GM19328 (cell line): ENCODE measurements around the gene TDRD1.
"Not testable (repeated sequence)": the region's sequence is repeated elsewhere in the genome, so short reads cannot be mapped to it uniquely, and the experiment has no call there.

ENCODE experiments used
- ATAC-seq: cut with Tn5 transposase; IDR thresholded peaks from one replicate; pipeline ENCODE4 v1.9.1; 2021; ENCODE audit warnings: mild to moderate bottlenecking, moderate library complexity; ENCODE audit not compliant: unreplicated experiment

TDRD1 gene, protein sequence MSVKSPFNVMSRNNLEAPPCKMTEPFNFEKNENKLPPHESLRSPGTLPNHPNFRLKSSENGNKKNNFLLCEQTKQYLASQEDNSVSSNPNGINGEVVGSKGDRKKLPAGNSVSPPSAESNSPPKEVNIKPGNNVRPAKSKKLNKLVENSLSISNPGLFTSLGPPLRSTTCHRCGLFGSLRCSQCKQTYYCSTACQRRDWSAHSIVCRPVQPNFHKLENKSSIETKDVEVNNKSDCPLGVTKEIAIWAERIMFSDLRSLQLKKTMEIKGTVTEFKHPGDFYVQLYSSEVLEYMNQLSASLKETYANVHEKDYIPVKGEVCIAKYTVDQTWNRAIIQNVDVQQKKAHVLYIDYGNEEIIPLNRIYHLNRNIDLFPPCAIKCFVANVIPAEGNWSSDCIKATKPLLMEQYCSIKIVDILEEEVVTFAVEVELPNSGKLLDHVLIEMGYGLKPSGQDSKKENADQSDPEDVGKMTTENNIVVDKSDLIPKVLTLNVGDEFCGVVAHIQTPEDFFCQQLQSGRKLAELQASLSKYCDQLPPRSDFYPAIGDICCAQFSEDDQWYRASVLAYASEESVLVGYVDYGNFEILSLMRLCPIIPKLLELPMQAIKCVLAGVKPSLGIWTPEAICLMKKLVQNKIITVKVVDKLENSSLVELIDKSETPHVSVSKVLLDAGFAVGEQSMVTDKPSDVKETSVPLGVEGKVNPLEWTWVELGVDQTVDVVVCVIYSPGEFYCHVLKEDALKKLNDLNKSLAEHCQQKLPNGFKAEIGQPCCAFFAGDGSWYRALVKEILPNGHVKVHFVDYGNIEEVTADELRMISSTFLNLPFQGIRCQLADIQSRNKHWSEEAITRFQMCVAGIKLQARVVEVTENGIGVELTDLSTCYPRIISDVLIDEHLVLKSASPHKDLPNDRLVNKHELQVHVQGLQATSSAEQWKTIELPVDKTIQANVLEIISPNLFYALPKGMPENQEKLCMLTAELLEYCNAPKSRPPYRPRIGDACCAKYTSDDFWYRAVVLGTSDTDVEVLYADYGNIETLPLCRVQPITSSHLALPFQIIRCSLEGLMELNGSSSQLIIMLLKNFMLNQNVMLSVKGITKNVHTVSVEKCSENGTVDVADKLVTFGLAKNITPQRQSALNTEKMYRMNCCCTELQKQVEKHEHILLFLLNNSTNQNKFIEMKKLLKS

GRCh38 chr10:114179148-114179547 is at the start of gene TDRD1:
TDRD1 (plus strand) TSS chr10:114179353; CDS start chr10:114187832, 8,479 bp downstream.
- ATAC-seq = no peak

DNA sequence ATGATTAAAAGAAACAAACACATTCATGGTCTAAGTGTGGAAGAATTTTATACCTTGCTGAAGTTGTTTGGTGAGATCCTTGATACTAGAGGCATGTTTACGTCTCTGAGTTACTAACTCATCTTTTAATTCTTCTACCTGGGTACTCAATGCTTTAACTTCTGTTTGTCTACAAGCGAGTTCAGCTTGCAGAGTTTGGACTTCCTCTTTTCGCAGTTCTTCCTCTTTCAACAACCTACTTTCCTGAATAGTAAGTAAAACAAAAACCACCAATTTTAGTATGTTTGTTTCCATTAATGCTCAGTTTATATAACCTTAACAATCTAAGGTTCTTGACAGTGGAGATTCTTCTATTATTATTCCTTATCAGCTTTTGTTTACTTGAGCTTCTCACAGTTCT is 48.1 kb upstream of the TDRD1 start:
- ATAC-seq = peak; percentile 82

- no peak for ATAC-seq
Observed at GRCh38 chr10:114135476-114135875, 43.7 kb upstream of the TDRD1 start.

- ATAC-seq = no peak
Observed at GRCh38 chr10:114138581-114138980, 40.6 kb upstream of the TDRD1 start.

- ATAC-seq = no peak
Observed at GRCh38 chr10:114140036-114140435, 39.1 kb upstream of the TDRD1 start.

GRCh38 chr10:114140827-114141226 is 38.3 kb upstream of the TDRD1 start:
- not testable (repeated sequence) for ATAC-seq

- ATAC-seq = no peak
Observed at GRCh38 chr10:114142018-114142417, 37.1 kb upstream of the TDRD1 start.

DNA sequence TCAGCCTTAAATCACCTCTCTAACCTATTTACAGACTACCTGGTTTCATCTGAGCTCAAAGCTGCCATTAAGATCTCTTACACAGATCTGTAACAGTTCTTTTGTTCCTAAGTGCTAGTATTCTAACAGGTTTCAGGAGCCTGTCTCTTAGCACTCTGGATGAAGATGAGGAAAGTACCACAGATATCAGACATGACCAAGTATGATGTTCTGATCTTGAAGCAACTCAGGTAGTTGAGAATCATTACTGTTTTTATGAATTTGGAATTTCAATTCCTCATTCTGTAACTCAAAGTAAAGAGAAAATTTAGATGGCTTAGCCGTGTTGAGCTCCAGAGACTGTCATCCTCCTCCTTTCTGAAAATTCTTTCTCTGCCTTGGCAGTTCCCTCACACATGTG is 36.0 kb upstream of the TDRD1 start:
- ATAC-seq = no peak

GRCh38 chr10:114149476-114149875 is 29.7 kb upstream of the TDRD1 start:
- ATAC-seq = not testable (repeated sequence)

DNA sequence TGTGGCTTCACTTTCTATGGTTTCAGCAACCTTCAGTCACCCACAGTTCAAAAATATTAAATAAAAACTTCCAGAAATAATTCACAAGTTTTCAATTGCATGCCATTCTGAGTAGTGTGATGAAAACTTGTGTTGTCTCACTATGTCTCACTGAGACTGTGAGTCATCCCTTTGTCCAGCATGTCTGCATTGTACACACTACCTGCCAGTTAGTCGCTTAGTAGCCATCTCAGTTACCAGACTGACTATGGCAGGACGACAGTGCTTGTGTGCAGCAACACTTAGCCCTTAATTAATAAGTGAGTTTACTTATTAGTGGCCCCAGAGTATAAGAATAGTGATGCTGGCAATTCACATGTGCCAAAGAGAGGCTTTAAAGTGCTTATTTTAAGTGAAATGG is 27.7 kb upstream of the TDRD1 start:
- ATAC-seq = no peak

DNA sequence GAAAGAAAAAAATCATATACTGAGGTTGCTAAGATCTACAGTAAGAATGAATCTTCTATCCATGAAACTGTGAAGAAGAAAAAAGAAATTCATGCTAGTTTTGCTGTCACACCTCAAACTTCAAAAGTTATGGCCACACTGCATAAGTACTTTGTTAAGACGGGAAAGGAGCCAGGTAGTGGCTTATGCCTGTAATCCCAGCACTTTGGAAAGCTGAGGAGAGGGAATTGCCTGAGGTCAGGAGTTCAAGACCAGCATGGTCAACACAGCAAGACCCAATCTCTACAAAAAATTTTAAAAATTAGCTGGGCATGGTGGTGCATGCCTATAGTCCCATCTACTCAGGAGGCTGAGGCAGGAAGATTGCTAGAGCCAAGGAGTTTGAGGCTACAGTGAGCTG is 27.3 kb upstream of the TDRD1 start:
- no peak for ATAC-seq

GRCh38 chr10:114157912-114158311 is 21.2 kb upstream of the TDRD1 start:
- ATAC-seq = no peak

DNA sequence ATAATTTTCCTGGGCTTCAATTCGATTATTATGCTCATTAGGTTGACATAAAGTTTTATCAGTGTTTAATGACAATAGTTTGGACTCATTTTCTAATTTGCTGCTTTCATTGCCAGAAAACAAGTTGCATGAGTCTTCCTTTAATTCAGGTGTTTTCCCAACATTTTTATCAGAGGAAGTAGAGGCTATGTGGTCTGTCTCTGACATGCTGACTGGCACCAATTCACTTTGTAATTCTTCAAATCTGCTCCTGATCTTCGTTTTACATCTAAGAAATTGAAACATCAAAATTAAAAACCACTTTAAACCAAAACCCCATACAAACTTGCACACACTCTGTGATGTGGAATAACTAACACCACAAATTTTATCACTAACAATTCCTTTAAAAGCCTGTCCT is 16.1 kb upstream of the TDRD1 start:
- no peak for ATAC-seq

DNA sequence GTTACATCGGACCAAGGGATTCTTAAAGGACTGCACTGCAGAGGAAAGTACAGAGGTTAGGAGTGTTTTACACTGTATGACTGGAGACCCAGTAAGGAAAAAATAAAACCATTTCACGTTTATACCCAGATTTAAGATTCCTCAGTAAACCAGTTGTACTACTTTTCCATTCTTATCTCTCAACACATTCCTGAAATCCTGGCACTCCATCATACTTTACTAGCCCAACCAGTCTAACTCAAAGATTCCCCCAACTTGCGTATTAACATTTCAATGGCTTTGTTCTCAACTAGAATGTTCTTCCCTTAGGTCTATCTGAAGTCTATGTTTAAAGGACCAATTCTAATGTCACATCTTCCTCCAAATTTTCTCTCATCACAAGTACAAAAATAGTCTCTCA is 13.1 kb upstream of the TDRD1 start:
- no peak for ATAC-seq

DNA sequence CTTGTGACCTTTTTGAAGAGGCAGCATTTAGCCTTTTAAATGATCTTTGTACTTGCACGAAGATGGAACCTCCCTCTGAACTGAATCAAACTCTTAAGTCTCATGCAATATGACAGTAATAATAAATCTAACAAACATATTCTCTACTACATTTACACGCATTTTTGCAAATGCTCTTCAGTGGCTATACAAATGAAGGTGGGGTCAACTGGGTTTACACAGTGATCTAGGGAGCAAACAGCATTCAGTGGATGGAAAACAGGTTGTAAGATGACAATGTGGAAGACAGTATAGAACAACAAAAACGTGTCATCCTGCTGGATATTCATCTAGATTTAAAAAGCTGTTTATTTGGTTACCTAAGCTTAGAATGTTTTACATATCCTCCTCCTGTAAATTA is 12.7 kb upstream of the TDRD1 start:
- ATAC-seq = no peak

DNA sequence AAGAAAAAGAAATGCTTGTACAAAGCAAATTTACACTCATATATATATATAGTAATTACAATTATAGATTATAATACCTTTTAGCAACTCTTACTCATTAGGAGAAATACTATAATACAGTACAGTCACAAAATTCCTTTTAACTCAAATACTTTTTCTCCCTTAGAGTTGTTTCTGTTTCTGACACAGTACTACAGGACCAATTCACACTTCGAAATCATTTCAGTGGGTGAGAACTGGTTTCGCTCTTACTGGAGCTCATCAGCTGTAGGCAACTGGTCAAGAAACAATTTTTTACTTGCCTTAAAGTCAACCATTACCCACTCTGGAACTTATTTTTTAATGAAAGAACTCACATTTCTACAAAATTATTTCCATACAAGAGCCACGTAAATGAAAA is 11.2 kb upstream of the TDRD1 start:
- ATAC-seq = no peak

DNA sequence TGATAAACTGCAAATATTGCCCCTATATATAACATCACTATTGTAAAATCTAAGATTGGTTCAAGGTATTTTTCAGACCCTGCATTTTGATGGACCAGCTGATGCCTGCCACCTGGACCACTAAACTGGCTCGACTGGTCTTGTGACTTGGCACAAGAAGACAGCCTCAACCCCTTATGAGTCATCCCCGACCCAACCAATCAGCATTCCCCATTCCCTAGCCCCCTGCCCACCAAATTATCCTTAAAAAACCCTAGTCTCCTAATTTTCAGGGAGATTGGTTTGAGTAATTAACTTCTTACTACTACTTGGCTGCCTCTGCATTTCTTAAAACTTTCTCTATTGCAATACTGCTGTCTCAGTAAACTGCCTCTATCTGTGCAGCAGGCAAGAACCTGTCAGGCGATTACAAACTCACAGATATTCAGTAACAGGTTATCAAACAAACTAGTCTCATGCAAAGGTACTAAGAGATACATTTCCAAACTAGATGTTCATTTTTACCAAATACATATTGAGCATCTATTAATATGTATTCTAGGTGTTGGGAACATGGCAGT is 10.6 kb upstream of the TDRD1 start:
- ATAC-seq = no peak

- ATAC-seq = no peak
Observed at GRCh38 chr10:114172216-114172615, 6.9 kb upstream of the TDRD1 start.

DNA sequence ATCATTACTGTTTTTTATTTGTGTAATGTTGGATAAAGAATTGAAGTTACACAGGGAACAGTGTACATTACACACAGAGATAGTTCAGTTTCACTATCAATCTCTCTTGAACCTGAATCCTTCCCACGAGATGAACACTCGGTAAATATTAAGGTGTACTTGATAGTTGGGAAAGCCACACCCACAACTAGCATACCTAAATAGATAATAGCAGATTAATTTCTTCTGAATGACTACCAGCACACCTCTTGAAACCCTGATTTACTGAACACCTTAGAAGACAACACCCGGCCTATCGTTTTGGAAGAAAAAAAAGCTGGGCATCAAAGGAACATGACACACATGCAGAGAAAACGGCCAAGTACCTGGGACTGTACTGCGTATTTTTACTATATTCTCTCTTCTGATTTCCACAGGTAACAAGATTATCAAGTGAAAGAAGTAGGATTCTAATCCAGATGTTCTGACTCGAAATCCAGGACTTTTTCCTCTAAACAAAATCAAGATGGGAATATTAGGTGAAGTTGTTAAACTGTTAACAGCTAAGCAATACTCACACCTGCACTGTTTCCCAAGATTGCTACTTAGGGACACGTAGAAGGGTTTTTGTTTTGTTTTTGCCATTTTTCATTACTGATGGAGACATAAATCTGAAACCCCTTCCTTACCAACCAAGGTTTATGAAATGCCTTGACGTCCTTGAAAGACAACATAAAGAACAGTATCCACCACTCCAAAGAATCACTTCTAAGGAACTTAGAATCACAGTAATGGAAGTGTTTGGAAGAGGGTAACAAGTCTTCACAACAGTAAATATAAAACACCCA is 6.2 kb upstream of the TDRD1 start:
- ATAC-seq = no peak

GRCh38 chr10:114173603-114173920 is 5.6 kb upstream of the TDRD1 start:
- no peak for ATAC-seq
